ENCODE results near the gene RAMP1.
"Not testable (repeated sequence)": the region's sequence is repeated elsewhere in the genome, so short reads cannot be mapped to it uniquely, and the experiment has no call there.

- not testable (repeated sequence) for TF ChIP-seq POLR2A (IDR thresholded peaks at IDR 0.05; ENCODE audit: low read depth, low read length); RFX5 (IDR thresholded peaks at IDR 0.05; ENCODE audit: low read depth, low read length); CTCF (conservative IDR thresholded peaks at IDR 0.05; ENCODE audit: low read depth, low read length)
Measured at GRCh38 chr2:237848940-237849339, 10.5 kb upstream of the RAMP1 start.
